Testis (tissue), 2 donors: ENCODE results near the gene MLLT6.

Experiments used
- POLR2A ChIP-seq: fragments of 450-650 bp; IDR thresholded peaks from one replicate; pipeline ENCODE4 v1.6.1; 2017; ENCODE audit warnings: antibody characterized with exemption, mild to moderate bottlenecking, moderate library complexity
- TF ChIP-seq, protein P1 (sequence below), 3 experiments: fragments of 450-650 bp in 2 of 3; fragments of 200-600 bp in 1 of 3; sonication (generic) in 1 of 3; IDR thresholded peaks; one replicate each; pipeline ENCODE4 v1.5.1; 2016 to 2019; ENCODE audit warnings: antibody characterized with exemption in 3 of 3, mild to moderate bottlenecking in 2 of 3, moderate library complexity in 1 of 3

DNA sequence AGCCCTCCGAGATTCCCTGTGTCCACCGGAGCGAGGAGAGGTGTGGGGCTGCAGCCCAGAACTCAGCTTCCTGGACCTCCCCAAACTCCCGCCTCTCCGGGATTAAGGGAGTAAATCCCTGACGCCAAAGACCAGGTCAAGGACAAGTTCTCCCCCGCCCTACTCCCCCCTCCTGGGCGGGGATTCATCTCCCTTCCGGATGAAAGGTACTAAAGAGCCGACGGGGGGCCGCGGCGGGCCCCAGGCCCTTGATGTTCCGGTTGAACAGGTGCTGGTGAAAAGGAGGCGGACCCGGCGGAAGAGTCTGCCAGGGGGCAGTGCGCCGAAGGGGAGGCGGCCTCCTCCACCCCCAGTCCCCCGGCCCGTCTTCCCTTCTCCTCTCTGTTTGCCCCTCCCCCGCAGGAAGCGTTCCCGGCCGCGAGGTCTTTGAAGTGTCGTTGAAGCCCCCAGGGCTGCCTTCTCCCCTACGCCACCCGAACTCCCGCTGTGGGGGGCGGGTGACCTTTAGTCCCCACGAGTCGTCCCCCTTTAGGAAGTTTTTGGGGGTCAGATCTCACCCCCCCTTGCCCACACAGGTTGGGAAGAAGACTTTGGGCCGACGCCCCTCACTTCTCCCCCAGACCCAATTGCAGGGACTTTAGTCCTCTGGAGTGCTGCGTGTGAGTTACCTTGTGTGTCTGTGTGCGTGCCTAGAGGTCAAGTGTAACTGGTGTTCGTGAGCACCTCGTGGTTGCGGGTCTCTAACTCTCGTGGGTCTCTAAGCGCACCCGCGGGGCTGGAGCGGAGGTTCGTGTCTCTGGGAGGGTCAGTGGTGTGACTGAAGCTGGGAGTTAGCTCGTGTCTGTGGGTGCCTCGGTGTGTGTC is 1.1 kb upstream of the MLLT6 start:
- TF ChIP-seq, protein P1, sequence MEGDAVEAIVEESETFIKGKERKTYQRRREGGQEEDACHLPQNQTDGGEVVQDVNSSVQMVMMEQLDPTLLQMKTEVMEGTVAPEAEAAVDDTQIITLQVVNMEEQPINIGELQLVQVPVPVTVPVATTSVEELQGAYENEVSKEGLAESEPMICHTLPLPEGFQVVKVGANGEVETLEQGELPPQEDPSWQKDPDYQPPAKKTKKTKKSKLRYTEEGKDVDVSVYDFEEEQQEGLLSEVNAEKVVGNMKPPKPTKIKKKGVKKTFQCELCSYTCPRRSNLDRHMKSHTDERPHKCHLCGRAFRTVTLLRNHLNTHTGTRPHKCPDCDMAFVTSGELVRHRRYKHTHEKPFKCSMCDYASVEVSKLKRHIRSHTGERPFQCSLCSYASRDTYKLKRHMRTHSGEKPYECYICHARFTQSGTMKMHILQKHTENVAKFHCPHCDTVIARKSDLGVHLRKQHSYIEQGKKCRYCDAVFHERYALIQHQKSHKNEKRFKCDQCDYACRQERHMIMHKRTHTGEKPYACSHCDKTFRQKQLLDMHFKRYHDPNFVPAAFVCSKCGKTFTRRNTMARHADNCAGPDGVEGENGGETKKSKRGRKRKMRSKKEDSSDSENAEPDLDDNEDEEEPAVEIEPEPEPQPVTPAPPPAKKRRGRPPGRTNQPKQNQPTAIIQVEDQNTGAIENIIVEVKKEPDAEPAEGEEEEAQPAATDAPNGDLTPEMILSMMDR (IDR thresholded peaks at IDR 0.05), result no peak
- no peak for TF ChIP-seq POLR2A
